Hypothalamus (tissue), 51 donors: ENCODE results near the gene OR2A2.
A peak's percentile ranks its signal among the peaks of the same experiment; 100 is the strongest.
"Not testable (repeated sequence)": the region's sequence is repeated elsewhere in the genome, so short reads cannot be mapped to it uniquely, and the experiment has no call there.

Source experiments
- DNase-seq, 51 donors: peaks; one replicate each; lab custom pipeline; 2025; lab: John Stamatoyannopoulos, UW

OR2A2 gene

GRCh38 chr7:144109283-144109682, at the start of gene OR2A2:
OR2A2 (plus strand) TSS chr7:144109583; CDS start chr7:144109583, 0 bp downstream.
- DNase-seq = no peak

GRCh38 chr7:144063710-144064109, 45.7 kb upstream of the OR2A2 start:
- no peak for DNase-seq

- DNase-seq = no peak
Measured at GRCh38 chr7:144069511-144069910, 39.9 kb upstream of the OR2A2 start, which contains the start of gene OR2A25. OR2A25 (plus strand) TSS chr7:144069811; CDS start chr7:144074220, 4,409 bp downstream.

GRCh38 chr7:144069953-144070352, 39.4 kb upstream of the OR2A2 start:
- DNase-seq = no peak

GRCh38 chr7:144074374-144074773, 35.0 kb upstream of the OR2A2 start:
- no peak for DNase-seq

- DNase-seq = no peak
Measured at GRCh38 chr7:144085978-144086377, 23.4 kb upstream of the OR2A2 start, which contains the start of gene OR2A12. OR2A12 (plus strand) TSS chr7:144086278; CDS start chr7:144095108, 8,830 bp downstream.

- DNase-seq = no peak
Measured at GRCh38 chr7:144086730-144087129, 22.7 kb upstream of the OR2A2 start.

GRCh38 chr7:144087230-144087629, 22.2 kb upstream of the OR2A2 start:
- no peak for DNase-seq

GRCh38 chr7:144090667-144091066, 18.7 kb upstream of the OR2A2 start:
- no peak for DNase-seq

- DNase-seq = no peak
Measured at GRCh38 chr7:144098776-144099175, 10.6 kb upstream of the OR2A2 start.

- DNase-seq = no peak
Measured at GRCh38 chr7:144100607-144101006, 8.8 kb upstream of the OR2A2 start.

GRCh38 chr7:144102041-144102440, 7.3 kb upstream of the OR2A2 start:
- no peak for DNase-seq

- no peak for DNase-seq
Measured at GRCh38 chr7:144105211-144105610, 4.2 kb upstream of the OR2A2 start.

- no peak for DNase-seq
Measured at GRCh38 chr7:144110272-144110671, 889 bp downstream of the OR2A2 start.

- DNase-seq = no peak
Measured at GRCh38 chr7:144113651-144114050, 4.3 kb downstream of the OR2A2 start.

GRCh38 chr7:144118341-144118740, 9.0 kb downstream of the OR2A2 start:
- DNase-seq = no peak

- no peak for DNase-seq
Measured at GRCh38 chr7:144122876-144123275, 13.5 kb downstream of the OR2A2 start, which contains the start of gene OR2A14. OR2A14 (plus strand) TSS chr7:144123176; CDS start chr7:144129113, 5,937 bp downstream.

- DNase-seq = peak in 31 of 51 donors; percentile 1 to 68 (median 25)
Measured at GRCh38 chr7:144127714-144128334, 18.4 kb downstream of the OR2A2 start.

- not testable (repeated sequence) for DNase-seq
Measured at GRCh38 chr7:144129601-144130000, 20.2 kb downstream of the OR2A2 start.

GRCh38 chr7:144130730-144131129, 21.3 kb downstream of the OR2A2 start:
- no peak for DNase-seq

GRCh38 chr7:144132262-144132661, 22.9 kb downstream of the OR2A2 start:
- DNase-seq = no peak

GRCh38 chr7:144133307-144133706, 23.9 kb downstream of the OR2A2 start:
- DNase-seq = no peak

- DNase-seq = no peak
Measured at GRCh38 chr7:144134116-144134515, 24.7 kb downstream of the OR2A2 start.
